Neuronal stem cell (in vitro differentiated cells): ENCODE results near the gene PID1. TPM values are rescaled to one million over a fixed set of nuclear protein-coding genes. Genes with fewer than 3 reads are reported as not detected.

Source experiments
- DNase-seq: peaks from one replicate; pipeline ENCODE4 v3.0.0-alpha.2; 2013; ENCODE audit warnings: low spot score
- H2AFZ ChIP-seq: one replicate; pipeline ENCODE4 v1.6.1; 2013; ENCODE audit warnings: mild to moderate bottlenecking, low read length, inconsistent platforms
- H2AK5ac ChIP-seq: 2 replicates; pipeline ENCODE4 v1.6.1; 2013; ENCODE audit warnings: low read depth, mild to moderate bottlenecking, inconsistent platforms, low read length, moderate library complexity, mixed read lengths
- H2BK120ac ChIP-seq: 2 replicates; pipeline ENCODE4 v1.6.1; 2013; ENCODE audit warnings: low read depth, mild to moderate bottlenecking, inconsistent platforms, low read length, moderate library complexity, mixed read lengths
- H2BK12ac ChIP-seq: one replicate; pipeline ENCODE4 v1.6.1; 2013; ENCODE audit warnings: low read length, inconsistent platforms
- H2BK15ac ChIP-seq: 2 replicates; pipeline ENCODE4 v1.6.1; 2013; ENCODE audit warnings: mild to moderate bottlenecking, low read length, inconsistent platforms, mixed read lengths
- H2BK5ac ChIP-seq: one replicate; pipeline ENCODE4 v1.6.1; 2013; ENCODE audit warnings: inconsistent platforms, mild to moderate bottlenecking, low read length, moderate library complexity
- H3K14ac ChIP-seq: one replicate; pipeline ENCODE4 v1.6.1; 2013; ENCODE audit warnings: low read length, inconsistent platforms
- H3K18ac ChIP-seq: 2 replicates; pipeline ENCODE4 v1.6.1; 2013; ENCODE audit warnings: low read length, inconsistent platforms
- H3K23ac ChIP-seq: 2 replicates; pipeline ENCODE4 v1.6.1; 2013; ENCODE audit warnings: low read depth, mild to moderate bottlenecking, mixed read lengths, low read length, inconsistent platforms; ENCODE audit not compliant: poor library complexity
- H3K27ac ChIP-seq: replicated peaks from 3 replicates; pipeline ENCODE4 v1.5.1; 2013; ENCODE audit warnings: low read length, inconsistent platforms
- H3K27me3 ChIP-seq, 3 experiments: 2 replicates each; pipeline ENCODE4 v1.6.1; 2013; ENCODE audit warnings: low read length in 3 of 3, mild to moderate bottlenecking in 2 of 3, inconsistent platforms in 1 of 3, low read depth in 1 of 3, mixed read lengths in 1 of 3, moderate library complexity in 1 of 3; ENCODE audit not compliant: control insufficient read depth in 3 of 3, insufficient read depth in 3 of 3
- H3K36me3 ChIP-seq, 2 donors: replicated peaks in 1 of 2; 2 replicates each; pipeline ENCODE4 v1.6.1; 2013; ENCODE audit warnings: low read length in 2 of 2; ENCODE audit not compliant: control insufficient read depth in 2 of 2, insufficient read depth in 2 of 2
- H3K4ac ChIP-seq: 2 replicates; pipeline ENCODE4 v1.6.1; 2013; ENCODE audit warnings: inconsistent platforms, mild to moderate bottlenecking, low read length, moderate library complexity
- H3K4me1 ChIP-seq, 2 donors: 1 replicate in 1 of 2; 2 replicates in 1 of 2; pipeline ENCODE4 v1.6.1; 2013; ENCODE audit warnings: low read length in 2 of 2, low read depth in 1 of 2; ENCODE audit not compliant: control insufficient read depth in 2 of 2, insufficient read depth in 1 of 2
- H3K4me2 ChIP-seq: one replicate; pipeline ENCODE4 v1.6.1; 2013; ENCODE audit warnings: mild to moderate bottlenecking, low read length, inconsistent platforms; ENCODE audit not compliant: insufficient read depth, poor library complexity, severe bottlenecking
- H3K4me3 ChIP-seq, 2 donors: 2 replicates each; pipeline ENCODE4 v1.5.1; 2013; ENCODE audit warnings: low read length in 2 of 2, mild to moderate bottlenecking in 2 of 2, inconsistent platforms in 1 of 2, moderate library complexity in 1 of 2
- H3K79me1 ChIP-seq: one replicate; pipeline ENCODE4 v1.6.1; 2013; ENCODE audit warnings: low read depth, mild to moderate bottlenecking, inconsistent platforms, low read length, moderate library complexity
- H3K9ac ChIP-seq: one replicate; pipeline ENCODE4 v1.6.1; 2013; ENCODE audit warnings: mild to moderate bottlenecking, low read depth, low read length, inconsistent platforms; ENCODE audit not compliant: poor library complexity
- H3K9me3 ChIP-seq, 2 donors: replicated peaks in 1 of 2; 2 replicates each; pipeline versions ENCODE3 to v1.6.1; 2013; ENCODE audit warnings: low read length in 2 of 2, mild to moderate bottlenecking in 2 of 2, inconsistent platforms in 1 of 2, low read depth in 1 of 2, mixed read lengths in 1 of 2, moderate library complexity in 1 of 2; ENCODE audit not compliant: control insufficient read depth in 2 of 2, insufficient read depth in 1 of 2
- H4K8ac ChIP-seq: one replicate; pipeline ENCODE4 v1.6.1; 2013; ENCODE audit warnings: low read depth, mild to moderate bottlenecking, inconsistent platforms, low read length, moderate library complexity
- H4K91ac ChIP-seq: one replicate; pipeline ENCODE4 v1.6.1; 2013; ENCODE audit warnings: low read length, low read depth, mild to moderate bottlenecking, inconsistent platforms; ENCODE audit not compliant: poor library complexity
- WGBS, 2 donors: extraction: QIAGEN DNeasy Blood & Tissue Kit; methylation state at CpG; one replicate each; pipeline ENCODE4 v1.1.7; 2013; ENCODE audit warnings: missing lambda C conversion rate in 2 of 2, mixed read lengths in 1 of 2; ENCODE audit not compliant: insufficient read length in 2 of 2, insufficient replicate concordance in 1 of 2; ENCODE audit errors: extremely low coverage in 2 of 2; 5-methylcytosine and 5-hydroxymethylcytosine counted together
- small RNA-seq: library from polyadenylated mRNA; stranded (forward); fragments of <200 nt; extraction: miRNeasy Mini kit (QIAGEN cat#:217004); gene quantifications from one replicate; pipeline ENCODE3, GENCODE V24; 2013; ENCODE audit not compliant: insufficient read depth

PID1 gene

GRCh38 chr2:228983700-228984099, 287.4 kb downstream of the PID1 start:
- Histone ChIP-seq H3K9ac (no peak overlapping the region), H3K4me3 (no peak overlapping the region), H2BK15ac (no peak overlapping the region), H4K8ac (no peak overlapping the region), H3K27ac (no peak overlapping the region), H3K14ac (no peak overlapping the region), H2BK12ac (no peak overlapping the region), H3K4ac (no peak overlapping the region), H3K4me2 (no peak overlapping the region), H3K36me3 (no peaks in the 10 kb centered on the region), H3K23ac (no peak overlapping the region), H4K91ac (peak overlapping the region; percentile 33), H2BK5ac (no peak overlapping the region), H3K79me1 (no peaks in the 10 kb centered on the region), H3K9me3 (peaks cover 0 to 2% of the 10 kb centered on the region in 2 donors), H2AK5ac (no peak overlapping the region), H2BK120ac (no peak overlapping the region), H3K18ac (no peak overlapping the region), H3K4me1 (no peaks in the 10 kb centered on the region), H3K27me3 (no peaks in the 10 kb centered on the region), H2AFZ (no peak overlapping the region)
- WGBS, 2 donors: no CpG with 5 or more reads among the region's 4 CpGs
- no peak for DNase-seq

GRCh38 chr2:228974169-228974568, 296.9 kb downstream of the PID1 start:
- H2BK15ac ChIP-seq: no peak overlapping the region
- no peaks in the 10 kb centered on the region for H3K36me3 ChIP-seq
- no peak overlapping the region for H3K23ac ChIP-seq
- no peak overlapping the region for H2BK5ac ChIP-seq
- no peak overlapping the region for H4K91ac ChIP-seq
- no peak overlapping the region for H3K4ac ChIP-seq
- no peak overlapping the region for H3K14ac ChIP-seq
- no peaks in the 10 kb centered on the region for H3K9me3 ChIP-seq
- H3K4me2 ChIP-seq: no peak overlapping the region
- H4K8ac ChIP-seq: no peak overlapping the region
- no peak overlapping the region for H2AFZ ChIP-seq
- H3K9ac ChIP-seq: no peak overlapping the region
- H3K18ac ChIP-seq: no peak overlapping the region
- DNase-seq: no peak
- no peak overlapping the region for H2BK12ac ChIP-seq
- no peak overlapping the region for H2AK5ac ChIP-seq
- no peaks in the 10 kb centered on the region for H3K4me1 ChIP-seq
- H3K27me3 ChIP-seq: no peaks in the 10 kb centered on the region
- no peak overlapping the region for H3K4me3 ChIP-seq
- no CpG with 5 or more reads among the region's 1 CpG for WGBS, 2 donors
- H3K79me1 ChIP-seq: no peaks in the 10 kb centered on the region
- no peak overlapping the region for H3K27ac ChIP-seq
- H2BK120ac ChIP-seq: no peak overlapping the region

Small RNA genes lying within 50 kb of the gene (small RNA-seq; reads per million reads assigned to genes)
- gene RN7SKP283: not detected
